ENCODE results near the gene MUSTN1. TPM values are rescaled to one million over a fixed set of nuclear protein-coding genes. Genes with fewer than 3 reads are reported as not detected.

MUSTN1 gene
- total and polyA plus RNA-seq, 2 donors (not counting 1 experiment from before 2014, with no cell fraction given), result 0.79 to 11.2 TPM

- H3K79me2 ChIP-seq (ENCODE audit: control insufficient read depth, insufficient read depth, low read length), result no peaks in the 10 kb centered on the region
- no peaks in the 10 kb centered on the region for H3K4me1 ChIP-seq (ENCODE audit: control insufficient read depth in 2 of 2, insufficient read depth in 2 of 2, low read length in 2 of 2)
- H3K27me3 ChIP-seq (replicated peaks in 1 of 4; ENCODE audit: control extremely low read depth in 1 of 4, control insufficient read depth in 3 of 4, insufficient read depth in 4 of 4, low read length in 3 of 4), result no peaks in the 10 kb centered on the region
- Mint-ChIP-seq H3K27me3 (no peaks in the 10 kb centered on the region), H3K27ac (no peak overlapping the region), H3K9me3 (ENCODE audit: insufficient read depth) (no peaks in the 10 kb centered on the region), H3K4me3 (no peak overlapping the region), H3K4me1 (no peaks in the 10 kb centered on the region)
- peaks cover 0 to 24% of the 10 kb centered on the region in 2 experiments for H3K36me3 ChIP-seq (replicated peaks in 1 of 2; ENCODE audit: control extremely low read depth in 1 of 2, control insufficient read depth in 1 of 2, extremely low read depth in 1 of 2, insufficient read depth in 2 of 2, low read length in 1 of 2)
- H3K9ac ChIP-seq (ENCODE audit: low read length), result no peak overlapping the region
- CTCF ChIA-PET, result no interaction called here
- intact Hi-C loops (cut with micrococcal nuclease), result no loop called here
- H4K20me1 ChIP-seq (ENCODE audit: control insufficient read depth, insufficient read depth, low read length, poor library complexity, severe bottlenecking), result no peaks in the 10 kb centered on the region
- WGBS (ENCODE audit: insufficient coverage), result 78% methylated on average over 5 of the region's 5 CpGs
- no peak overlapping the region for H3K27ac ChIP-seq (ENCODE audit: low read length in 2 of 2)
- no peak for TF ChIP-seq CTCF (IDR thresholded peaks at IDR 0.05)
- TF ChIP-seq EZH2 (IDR thresholded peaks at IDR 0.05; ENCODE audit: borderline replicate concordance, insufficient read depth, low read depth, low read length, poor library complexity, severe bottlenecking), result no peak
- H3K9me3 ChIP-seq (ENCODE audit: control extremely low read depth in 1 of 3, control insufficient read depth in 2 of 3, insufficient read depth in 1 of 3, low read length in 2 of 3), result no peaks in the 10 kb centered on the region
- no peak overlapping the region for H3K4me3 ChIP-seq (ENCODE audit: control extremely low read depth in 1 of 5, extremely low read depth in 1 of 5, insufficient read depth in 1 of 5, low read depth in 2 of 5, low read length in 4 of 5)
- H2AFZ ChIP-seq (ENCODE audit: insufficient read depth, low read depth, low read length, poor library complexity, severe bottlenecking), result no peak overlapping the region
- ATAC-seq (ENCODE audit: low read depth) (no peak), DNase-seq (no peak)
- no peak overlapping the region for H3K4me2 ChIP-seq (replicated peaks; ENCODE audit: low read depth, low read length, poor library complexity, severe bottlenecking)
- POLR2A ChIA-PET, result no interaction called here
Observed at GRCh38 chr3:52836471-52836845, 1.6 kb upstream of the MUSTN1 start.

- Histone ChIP-seq H3K4me3 (ENCODE audit: control extremely low read depth in 1 of 5, extremely low read depth in 1 of 5, insufficient read depth in 1 of 5, low read depth in 2 of 5, low read length in 4 of 5) (no peak overlapping the region), H3K4me1 (ENCODE audit: control insufficient read depth in 2 of 2, insufficient read depth in 2 of 2, low read length in 2 of 2) (no peaks in the 10 kb centered on the region), H4K20me1 (ENCODE audit: control insufficient read depth, insufficient read depth, low read length, poor library complexity, severe bottlenecking) (no peaks in the 10 kb centered on the region), H3K79me2 (ENCODE audit: control insufficient read depth, insufficient read depth, low read length) (no peaks in the 10 kb centered on the region), H3K27ac (ENCODE audit: low read length in 2 of 2) (no peak overlapping the region), H3K36me3 (replicated peaks in 1 of 2; ENCODE audit: control extremely low read depth in 1 of 2, control insufficient read depth in 1 of 2, extremely low read depth in 1 of 2, insufficient read depth in 2 of 2, low read length in 1 of 2) (peaks cover 0 to 19% of the 10 kb centered on the region in 2 experiments), H3K9ac (ENCODE audit: low read length) (no peak overlapping the region), H2AFZ (ENCODE audit: insufficient read depth, low read depth, low read length, poor library complexity, severe bottlenecking) (no peak overlapping the region), H3K27me3 (replicated peaks in 1 of 4; ENCODE audit: control extremely low read depth in 1 of 4, control insufficient read depth in 3 of 4, insufficient read depth in 4 of 4, low read length in 3 of 4) (no peaks in the 10 kb centered on the region), H3K9me3 (ENCODE audit: control extremely low read depth in 1 of 3, control insufficient read depth in 2 of 3, insufficient read depth in 1 of 3, low read length in 2 of 3) (no peaks in the 10 kb centered on the region), H3K4me2 (replicated peaks; ENCODE audit: low read depth, low read length, poor library complexity, severe bottlenecking) (no peak overlapping the region)
- WGBS (ENCODE audit: insufficient coverage), result 100% methylated on average over 2 of the region's 8 CpGs
- ATAC-seq (ENCODE audit: low read depth), result no peak
- H3K27me3 Mint-ChIP-seq, result no peaks in the 10 kb centered on the region
- DNase-seq, result no peak
- H3K9me3 Mint-ChIP-seq (ENCODE audit: insufficient read depth), result no peaks in the 10 kb centered on the region
- TF ChIP-seq EZH2 (IDR thresholded peaks at IDR 0.05; ENCODE audit: borderline replicate concordance, insufficient read depth, low read depth, low read length, poor library complexity, severe bottlenecking) (no peak), CTCF (IDR thresholded peaks at IDR 0.05) (no peak)
- no peak overlapping the region for H3K4me3 Mint-ChIP-seq
- H3K4me1 Mint-ChIP-seq, result no peaks in the 10 kb centered on the region
- POLR2A ChIA-PET, result no interaction called here
- CTCF ChIA-PET, result no interaction called here
- H3K27ac Mint-ChIP-seq, result no peak overlapping the region
- intact Hi-C loops (cut with micrococcal nuclease), result no loop called here
Observed at GRCh38 chr3:52835766-52836470, 1.1 kb upstream of the MUSTN1 start.
